Stimulated activated CD4-positive, alpha-beta T cell treated with anti-CD3 and anti-CD28 coated beads, Interleukin-1b, Interleukin-23, amount 100 ng/mL, for 24 hours (primary cell): ENCODE data around the gene LIF.
"Not testable (repeated sequence)": the region's sequence is repeated elsewhere in the genome, so short reads cannot be mapped to it uniquely, and the experiment has no call there.

ENCODE experiments used
- DNase-seq, 4 experiments: peaks; one replicate each; pipeline ENCODE4 v3.0.0-alpha.2; 2020; ENCODE audit warnings: low read depth in 4 of 4, low spot score in 1 of 4

LIF gene

DNA sequence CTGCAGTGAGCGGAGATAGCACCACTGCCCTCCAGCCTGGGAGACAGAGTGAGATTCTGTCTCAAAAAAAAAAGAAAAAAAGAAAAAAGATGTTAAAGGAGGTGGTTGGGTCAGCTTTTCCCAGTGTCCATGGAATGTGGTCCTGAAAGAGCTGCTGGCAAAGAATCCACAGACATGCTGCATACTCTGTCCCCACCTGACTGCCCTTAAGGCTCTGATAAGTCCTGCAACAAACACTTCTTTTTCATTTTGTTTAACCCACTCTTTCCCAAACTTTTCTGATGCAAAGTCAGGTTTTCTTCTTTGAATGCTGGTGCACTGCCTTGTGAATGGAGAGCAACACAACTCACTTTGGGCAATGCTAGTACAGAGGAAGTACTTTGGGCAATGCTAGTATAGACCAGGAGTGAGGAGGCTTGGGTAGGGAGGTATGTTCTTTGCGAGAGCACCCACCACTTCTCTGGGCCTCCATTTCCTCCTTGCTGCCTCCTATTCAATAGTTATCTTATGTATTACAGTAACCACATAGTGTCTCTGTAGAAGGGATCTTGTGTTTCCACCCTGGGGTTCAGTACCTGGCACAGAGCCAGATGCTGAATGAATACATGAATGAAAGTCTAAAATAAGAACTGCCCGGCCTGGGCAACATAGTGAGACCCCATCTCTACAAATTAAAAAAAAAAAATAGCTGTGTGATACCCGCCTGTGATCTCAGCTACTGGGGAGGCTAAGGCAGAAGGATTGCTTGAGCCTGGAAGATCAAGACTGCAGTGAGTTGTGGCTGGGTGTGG lies 18.9 kb downstream of the LIF start:
- DNase-seq: no peak

DNA sequence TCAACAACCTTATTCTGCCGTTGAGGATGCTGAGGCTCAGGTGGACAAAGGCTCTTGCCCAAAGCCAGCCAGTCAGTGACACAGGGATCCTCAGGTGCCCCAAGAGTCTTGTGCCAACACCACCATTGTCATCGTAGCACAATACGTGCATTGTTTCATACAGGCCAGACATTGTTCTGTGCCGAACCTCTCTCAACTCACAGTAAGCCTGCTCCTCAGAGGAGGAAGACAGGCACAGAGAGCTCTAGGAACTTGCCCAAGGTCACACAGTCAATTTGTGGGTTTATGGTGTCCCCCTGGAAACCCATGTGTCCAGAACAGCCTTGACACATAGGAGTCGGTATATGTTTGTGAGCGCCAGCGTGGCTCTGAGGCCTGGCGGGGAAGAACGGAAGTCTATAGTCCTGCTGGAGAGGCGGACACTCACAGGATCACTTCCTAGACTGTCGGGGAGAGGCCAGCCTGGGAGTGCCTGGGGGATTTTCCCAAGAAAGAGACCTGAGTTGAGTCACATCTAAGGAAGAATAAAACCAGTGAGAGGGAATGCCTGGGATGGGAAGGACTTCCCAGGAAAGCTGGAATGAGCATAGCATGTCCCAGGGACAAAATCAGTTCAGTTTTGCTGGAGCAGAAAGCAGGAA lies 20.2 kb downstream of the LIF start:
- DNase-seq: no peak

DNA sequence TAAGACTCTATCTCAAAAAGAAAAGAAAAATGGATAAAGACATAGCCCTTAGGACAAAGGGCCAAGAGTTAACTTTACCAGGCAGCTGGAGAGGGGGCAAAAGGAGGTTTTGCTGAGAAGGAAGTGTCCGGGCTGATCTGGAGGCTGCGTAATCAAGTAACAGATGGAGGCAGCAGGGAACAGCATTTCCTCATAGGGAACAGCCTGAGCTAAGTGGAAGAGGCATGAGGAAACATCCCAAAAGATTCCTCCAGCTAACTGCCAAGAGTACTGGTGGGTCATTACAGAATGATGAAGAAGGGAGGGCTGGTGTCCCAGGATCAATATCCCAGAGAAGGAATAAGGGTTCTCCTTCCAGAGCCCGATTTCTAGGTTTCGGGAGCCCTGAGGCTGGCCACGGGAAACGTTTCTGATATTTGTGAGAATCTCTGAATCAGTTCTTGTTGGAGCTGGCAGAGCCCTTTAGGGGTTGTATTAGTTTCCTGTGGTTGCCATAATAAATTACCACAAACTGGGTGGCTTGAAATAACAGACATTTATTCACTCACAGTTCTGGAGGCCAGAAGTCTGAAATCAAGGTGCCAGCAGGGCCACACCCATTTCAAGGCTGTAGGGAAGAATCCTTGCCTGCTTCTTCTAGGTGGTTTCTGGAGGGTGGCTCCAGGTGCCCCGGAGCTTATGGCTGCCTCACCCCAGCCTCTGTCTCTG lies 21.2 kb downstream of the LIF start:
- DNase-seq: no peak

- no peak for DNase-seq
These were observed 22.2 kb downstream of the LIF start for GRCh38 chr22:30224161-30224857.

GRCh38 chr22:30223303-30223702 lies 23.3 kb downstream of the LIF start:
- DNase-seq: no peak

GRCh38 chr22:30222321-30222720 lies 24.2 kb downstream of the LIF start:
- no peak for DNase-seq

GRCh38 chr22:30221121-30221992 lies 25.2 kb downstream of the LIF start:
- no peak for DNase-seq

DNA sequence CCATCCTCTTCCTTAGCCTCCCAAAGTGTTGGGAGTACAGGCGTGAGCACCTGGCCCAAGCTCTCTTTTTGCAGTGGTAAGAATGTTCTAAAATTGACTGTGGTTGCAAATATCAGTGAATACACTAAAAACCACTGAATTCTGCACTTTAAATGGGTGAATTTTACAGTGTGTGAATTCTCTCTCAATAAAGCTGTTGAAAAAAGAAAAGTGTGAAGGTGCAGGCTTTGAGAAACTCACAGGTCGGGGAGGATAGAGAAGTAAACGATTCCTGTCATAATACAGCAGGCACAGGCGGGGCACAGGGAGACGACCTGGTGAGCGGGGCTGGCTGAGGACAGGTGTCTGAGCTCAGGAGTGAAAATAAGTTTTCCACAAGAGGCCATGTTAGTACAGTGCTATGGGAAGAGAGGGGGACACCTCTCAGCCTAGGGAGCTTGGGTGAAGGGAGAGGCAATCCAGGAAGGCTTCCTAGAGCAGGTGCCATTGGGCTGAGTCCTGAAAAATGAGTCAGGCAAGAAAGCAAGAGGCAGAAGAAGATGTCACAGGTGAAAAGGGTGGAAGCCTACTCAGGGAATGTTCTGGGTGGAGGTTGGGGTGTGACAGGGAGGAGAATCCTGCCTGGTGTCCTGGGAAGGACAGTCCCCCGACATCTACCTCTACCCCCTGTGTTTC lies 26.1 kb downstream of the LIF start:
- no peak for DNase-seq

DNA sequence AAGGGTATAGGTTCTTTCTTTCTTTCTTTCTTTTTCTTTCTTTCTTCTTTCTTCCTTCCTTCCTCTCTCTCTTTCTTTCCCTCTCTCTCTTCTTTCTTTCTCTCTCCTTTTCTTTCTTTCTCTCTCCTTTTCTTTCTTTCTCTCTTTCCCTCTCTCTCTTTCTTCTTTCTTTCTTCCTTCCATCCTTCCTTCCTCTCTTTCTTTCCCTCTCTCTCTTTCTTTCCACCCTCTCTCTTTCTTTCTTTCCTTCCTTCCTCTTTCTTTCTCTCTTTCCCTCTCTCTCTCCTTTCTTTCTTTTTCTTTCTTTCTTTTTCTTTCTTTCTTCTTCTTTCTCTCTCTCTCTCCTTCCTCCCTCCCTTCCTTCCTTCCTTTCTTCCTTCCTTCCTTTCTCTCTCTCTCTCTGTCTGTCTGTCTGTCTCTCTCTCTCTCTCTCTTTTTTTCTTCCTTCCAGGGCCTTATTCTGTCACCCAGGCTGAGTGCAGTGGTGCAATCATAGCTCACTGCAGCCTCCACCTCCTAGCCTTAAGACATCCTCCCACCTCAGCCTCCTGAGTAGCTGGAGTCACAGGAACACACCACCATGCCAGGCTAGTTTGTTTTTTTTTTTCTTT lies 26.8 kb downstream of the LIF start:
- DNase-seq: no peak

- no peak for DNase-seq
These were observed 27.4 kb downstream of the LIF start for GRCh38 chr22:30219049-30219654.

DNA sequence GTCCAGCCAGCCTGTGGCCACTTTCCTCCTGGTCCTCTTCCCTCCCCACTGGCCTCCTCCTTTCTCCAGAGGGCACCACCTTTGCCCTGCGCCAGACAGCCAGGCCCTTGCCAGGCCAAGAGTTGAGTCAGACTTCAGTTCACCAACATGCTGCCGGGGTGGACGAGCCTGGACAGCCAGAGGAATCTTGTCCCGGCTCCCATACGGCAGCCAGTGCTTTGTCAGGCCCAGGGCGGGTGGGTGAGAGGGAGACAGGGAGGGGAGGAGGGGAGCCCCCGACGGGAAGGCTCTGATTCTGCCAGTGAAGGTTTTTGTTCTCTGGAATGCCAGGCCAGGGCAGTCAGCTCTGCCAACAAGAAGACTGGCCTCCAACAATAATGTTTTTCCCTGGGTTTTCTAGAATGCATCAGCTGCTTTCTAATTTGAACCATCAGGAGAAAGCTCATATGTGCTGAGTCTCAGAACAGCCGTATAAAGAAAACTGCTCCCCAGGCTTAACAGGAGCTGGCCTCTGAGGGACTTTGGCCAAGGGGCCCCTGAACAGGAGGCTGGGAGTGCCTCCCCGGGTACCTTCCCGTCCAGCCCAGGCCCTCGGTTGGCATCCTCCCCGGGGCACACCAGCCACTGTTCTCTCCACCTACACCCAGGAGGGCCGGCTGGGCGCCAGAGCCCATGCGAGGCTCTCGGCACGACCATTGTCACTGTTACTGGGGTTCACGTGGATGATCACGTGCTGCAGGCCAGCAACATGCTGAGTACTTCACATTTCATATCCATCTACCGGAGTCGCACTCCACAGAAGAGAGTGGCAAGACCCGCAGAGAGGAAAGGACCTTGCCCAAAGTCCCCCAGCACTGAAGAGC lies 28.6 kb downstream of the LIF start:
- DNase-seq: no peak

GRCh38 chr22:30216710-30217109 lies 29.8 kb downstream of the LIF start:
- DNase-seq: no peak

DNA sequence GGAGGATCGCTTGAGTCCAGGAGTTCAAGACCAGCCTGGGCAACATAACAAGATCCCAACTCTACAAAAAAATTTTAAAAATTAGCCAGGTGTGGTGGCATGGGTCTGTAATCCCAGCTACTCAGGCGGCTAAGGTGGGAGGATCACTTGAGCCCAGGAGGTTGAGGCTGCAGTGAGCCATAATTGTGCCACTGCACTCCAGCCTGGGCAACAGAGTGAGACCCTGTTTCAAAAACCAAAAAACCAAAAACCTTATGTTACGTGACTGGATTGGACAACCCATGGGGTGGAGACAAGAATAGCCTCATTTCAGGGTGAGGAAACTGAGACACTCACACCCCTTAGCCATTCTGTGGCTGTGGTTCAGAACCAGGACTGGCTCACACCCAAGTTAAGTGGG lies 30.3 kb downstream of the LIF start:
- DNase-seq: not testable (repeated sequence)

DNA sequence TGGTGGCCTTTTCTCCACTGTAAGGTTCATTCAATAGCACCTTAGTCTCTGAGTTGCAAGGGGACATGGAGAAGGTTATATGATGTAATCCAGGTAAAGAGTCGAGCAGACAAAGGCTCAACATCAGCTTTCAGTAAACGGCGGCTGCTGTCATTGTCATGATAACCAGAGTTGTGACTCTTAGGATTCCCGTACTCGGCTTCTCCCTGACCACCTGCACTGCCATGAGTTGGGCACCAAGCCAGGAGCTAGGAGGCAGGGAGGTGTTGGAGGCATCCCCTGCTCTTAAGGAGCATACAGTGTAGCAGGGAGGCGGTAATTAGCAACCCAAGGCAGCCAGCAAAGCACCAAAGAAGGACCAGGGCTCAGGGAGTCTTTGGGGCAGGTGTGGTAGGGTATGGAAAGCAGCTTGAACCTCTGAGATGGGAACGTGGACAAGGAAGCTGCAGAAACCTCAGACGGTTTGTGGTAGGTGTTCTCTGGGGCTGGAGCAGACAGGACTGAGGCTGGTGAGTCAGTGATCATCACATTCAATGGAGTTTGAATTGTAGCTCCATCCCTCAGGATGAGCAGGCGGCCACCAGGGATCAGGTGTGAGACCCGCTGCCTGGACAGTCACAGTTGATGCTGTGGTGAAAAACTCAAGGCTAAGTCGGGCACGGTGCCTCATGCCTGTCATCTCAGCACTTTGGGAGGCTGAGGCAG lies 31.7 kb downstream of the LIF start:
- no peak for DNase-seq

DNA sequence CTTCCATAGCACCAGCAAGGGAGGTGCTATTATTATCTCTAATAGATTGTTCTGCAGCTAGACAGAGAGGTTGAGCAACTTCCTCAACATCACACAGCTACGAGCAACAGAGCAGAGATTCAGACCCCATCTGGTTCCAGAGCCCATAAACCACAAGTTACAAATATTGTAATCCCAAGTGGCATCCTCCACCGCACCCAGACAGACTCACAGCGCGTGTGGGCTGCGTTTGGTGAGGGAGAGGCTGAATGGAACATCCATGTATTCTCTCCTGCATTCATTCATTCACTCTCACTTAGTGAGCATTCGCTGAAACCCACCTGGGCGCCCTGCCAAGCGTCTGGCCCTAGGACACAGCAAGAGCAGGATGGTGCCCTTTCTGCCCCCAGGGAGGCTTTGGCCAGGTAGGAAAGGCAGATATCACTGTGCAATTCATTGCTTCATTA lies 33.5 kb downstream of the LIF start:
- DNase-seq: no peak

DNA sequence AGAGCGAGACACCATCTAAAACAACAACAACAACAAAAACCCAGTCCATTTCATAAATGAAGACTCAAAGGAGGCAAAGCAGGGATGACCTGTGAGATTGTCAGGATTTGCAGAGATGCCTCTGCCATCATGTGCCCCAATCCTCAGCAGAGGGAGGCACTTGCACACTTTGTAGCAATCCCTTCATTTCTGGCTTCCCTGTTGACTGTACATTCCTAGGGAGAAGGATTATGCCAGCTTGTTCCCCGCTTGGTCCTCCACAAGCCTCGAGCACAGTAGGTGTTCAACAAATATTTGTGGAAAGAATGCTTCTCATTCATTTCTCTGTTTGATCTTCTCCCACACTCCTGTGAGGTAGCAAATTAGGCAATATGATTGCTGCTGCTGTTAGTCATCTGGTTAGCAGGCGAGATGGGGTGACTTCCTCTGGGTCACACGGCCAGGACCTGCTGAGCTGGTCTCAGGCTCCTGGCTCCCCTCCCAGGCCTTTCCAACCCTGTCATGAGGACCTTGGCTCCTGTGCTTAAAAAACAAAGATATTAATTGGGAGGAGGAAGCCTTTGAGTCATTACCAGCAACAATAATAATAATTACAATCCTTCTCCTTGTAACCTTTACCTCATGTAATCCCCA lies 34.1 kb downstream of the LIF start:
- DNase-seq: no peak

GRCh38 chr22:30211124-30211820 lies 35.3 kb downstream of the LIF start:
- DNase-seq: no peak
